Endodermal cell (in vitro differentiated cells): ENCODE data around the gene EML2. TPM values are rescaled to one million over a fixed set of nuclear protein-coding genes. Genes with fewer than 3 reads are reported as not detected.

ENCODE experiments used
- DNase-seq: peaks from one replicate; pipeline ENCODE4 v3.0.0-alpha.2; 2017
- H3K27ac ChIP-seq: 2 replicates; pipeline ENCODE4 v1.5.1; 2013; ENCODE audit warnings: mild to moderate bottlenecking, low read depth, low read length, moderate library complexity
- H3K27me3 ChIP-seq: 2 replicates; pipeline ENCODE4 v1.6.1; 2013; ENCODE audit warnings: mild to moderate bottlenecking, low read length, moderate library complexity; ENCODE audit not compliant: insufficient read depth, control insufficient read depth, poor library complexity, severe bottlenecking
- H3K36me3 ChIP-seq: 2 replicates; pipeline ENCODE4 v1.7.0; 2013; ENCODE audit warnings: mild to moderate bottlenecking, low read length, moderate library complexity; ENCODE audit not compliant: control insufficient read depth, insufficient read depth
- H3K4me1 ChIP-seq: one replicate; pipeline ENCODE4 v1.7.0; 2013; ENCODE audit warnings: low read length; ENCODE audit not compliant: control insufficient read depth, insufficient read depth
- H3K4me3 ChIP-seq: 2 replicates; pipeline ENCODE4 v1.5.1; 2013; ENCODE audit warnings: mild to moderate bottlenecking, low read length, moderate library complexity
- H3K9ac ChIP-seq: 2 replicates; pipeline ENCODE4 v1.6.1; 2013; ENCODE audit warnings: mild to moderate bottlenecking, low read length, moderate library complexity; ENCODE audit not compliant: poor library complexity, severe bottlenecking; ENCODE audit errors: extremely low read depth
- H3K9me3 ChIP-seq: 2 replicates; pipeline ENCODE4 v1.6.1; 2013; ENCODE audit warnings: mild to moderate bottlenecking, low read length, moderate library complexity; ENCODE audit not compliant: control insufficient read depth
- H3K27ac Mint-ChIP-seq: 2 replicates; pipeline ENCODE4 v1.8.0; 2020; ENCODE audit warnings: mixed read lengths
- H3K27me3 Mint-ChIP-seq: 2 replicates; pipeline ENCODE4 v1.8.0; 2021; ENCODE audit warnings: mild to moderate bottlenecking, mixed read lengths; ENCODE audit not compliant: insufficient read depth
- H3K36me3 Mint-ChIP-seq: 2 replicates; pipeline ENCODE4 v1.8.0; 2020; ENCODE audit warnings: low read depth, mixed read lengths
- H3K4me1 Mint-ChIP-seq: 2 replicates; pipeline ENCODE4 v1.8.0; 2020; ENCODE audit warnings: mixed read lengths
- H3K4me3 Mint-ChIP-seq: 2 replicates; pipeline ENCODE4 v1.8.0; 2020; ENCODE audit warnings: mild to moderate bottlenecking, moderate library complexity, mixed read lengths
- H3K9me3 Mint-ChIP-seq: 2 replicates; pipeline ENCODE4 v1.8.0; 2020; ENCODE audit warnings: mild to moderate bottlenecking, mixed read lengths
- CTCF ChIP-seq: fragments of 200-600 bp; sonication (generic); conservative IDR thresholded peaks from 2 replicates; pipeline ENCODE4 v1.5.0; 2021; ENCODE audit warnings: antibody characterized with exemption, mild to moderate bottlenecking
- WGBS, 2 experiments: methylation state at CpG; one replicate each; pipeline versions ENCODE4 v1.1.5 to v1.1.7; 2013; ENCODE audit warnings: missing lambda C conversion rate in 2 of 2, mixed read lengths in 1 of 2; ENCODE audit not compliant: insufficient coverage in 1 of 2, insufficient read length in 1 of 2; 5-methylcytosine and 5-hydroxymethylcytosine counted together
- microRNA-seq: library from miRNA; unstranded; fragments of <30 nt; microRNA quantifications from one replicate; pipeline ENCODE4 v1.2.0, GENCODE V29; 2020; ENCODE audit warnings: borderline microRNAs expressed
- total RNA-seq, 2 donors: library from RNA; stranded (reverse); fragmentation: NEBNext Ultra II Directional in 1 of 2; extraction: Animal tissue kit (Norgen Biotek cat#: 25700) in 1 of 2; gene quantifications; 2 replicates in 1 of 2; 3 replicates in 1 of 2; pipeline ENCODE4 v1.2.1, GENCODE V29; 2021

Gene EML2
- total RNA-seq, 2 donors from 2014 or later, result 42.9 to 79.3 TPM

GRCh38 chr19:45560686-45561085 is 78.5 kb downstream of the EML2 start:
- H3K4me3 Mint-ChIP-seq, result no peak overlapping the region
- H3K36me3 Mint-ChIP-seq, result peaks cover 6% of the 10 kb centered on the region
- peaks cover 6% of the 10 kb centered on the region for H3K4me1 Mint-ChIP-seq
- no peaks in the 10 kb centered on the region for H3K27me3 ChIP-seq
- H3K4me3 ChIP-seq, result no peak overlapping the region
- H3K27ac Mint-ChIP-seq, result no peak overlapping the region
- H3K4me1 ChIP-seq, result no peaks in the 10 kb centered on the region
- WGBS, 2 experiments, result 85 to 95% methylated on average over 2 to 10 of the region's 11 CpGs
- TF ChIP-seq CTCF, result no peak
- H3K27me3 Mint-ChIP-seq, result no peaks in the 10 kb centered on the region
- no peak overlapping the region for H3K9ac ChIP-seq
- no peaks in the 10 kb centered on the region for H3K36me3 ChIP-seq
- H3K27ac ChIP-seq, result no peak overlapping the region
- no peak for DNase-seq
- no peaks in the 10 kb centered on the region for H3K9me3 Mint-ChIP-seq
- no peaks in the 10 kb centered on the region for H3K9me3 ChIP-seq

- no peaks in the 10 kb centered on the region for H3K27me3 Mint-ChIP-seq
- Histone ChIP-seq H3K27ac (no peak overlapping the region), H3K4me1 (no peaks in the 10 kb centered on the region), H3K36me3 (no peaks in the 10 kb centered on the region), H3K9me3 (no peaks in the 10 kb centered on the region), H3K9ac (no peak overlapping the region), H3K27me3 (no peaks in the 10 kb centered on the region), H3K4me3 (no peak overlapping the region)
- no peaks in the 10 kb centered on the region for H3K9me3 Mint-ChIP-seq
- TF ChIP-seq CTCF, result no peak
- H3K4me1 Mint-ChIP-seq, result peaks cover 6% of the 10 kb centered on the region
- H3K27ac Mint-ChIP-seq, result no peak overlapping the region
- WGBS, 2 experiments, result 96% methylated on average over 4 to 5 of the region's 5 CpGs
- DNase-seq, result no peak
- no peak overlapping the region for H3K4me3 Mint-ChIP-seq
- peaks cover 6% of the 10 kb centered on the region for H3K36me3 Mint-ChIP-seq
Measured at GRCh38 chr19:45560038-45560437, 79.2 kb downstream of the EML2 start.

Small RNAs within 50 kb of the gene (microRNA-seq; reads per million reads assigned to microRNA genes)
- gene MIR330 (31.6 reads per million, percentile 61 among the genes with 10 or more reads in this experiment), gene MIR642A (not detected), gene MIR642B (not detected)

Other genes starting within 250 kb of the EML2 start
- 10 to 100 TPM; 17.9 to 26.4 TPM for gene PPP1R13L, start 234.3 kb downstream of the EML2 start, total RNA-seq
- gene POLR1G, start 232.8 kb downstream of the EML2 start, total RNA-seq, result 10 to 100 TPM; 13.2 to 16.0 TPM
- 10 to 100 TPM; 53.5 to 63.6 TPM for gene ERCC1, start 215.5 kb downstream of the EML2 start, total RNA-seq
- gene FOSB, start 171.4 kb downstream of the EML2 start, total RNA-seq, result 1 to 10 TPM; 1.6 to 3.0 TPM
- 10 to 100 TPM; 15.7 to 18.5 TPM for gene RTN2, start 142.3 kb downstream of the EML2 start, total RNA-seq
- 1 to 10 TPM; 3.2 to 3.5 TPM for gene PPM1N, start 141.0 kb downstream of the EML2 start, total RNA-seq
- gene VASP, start 131.9 kb downstream of the EML2 start, total RNA-seq, result 100 to 1,000 TPM; 134 to 144 TPM
- 10 to 100 TPM; 12.9 to 15.4 TPM for gene OPA3, start 54.6 kb downstream of the EML2 start, total RNA-seq
- not detected for gene GPR4, start 37.2 kb downstream of the EML2 start, total RNA-seq
- gene GIPR, start 28.8 kb upstream of the EML2 start, total RNA-seq, result 10 to 100 TPM; 10.8 to 14.6 TPM
- 100 to 1,000 TPM; 644 to 654 TPM for gene SNRPD2, start 52.6 kb upstream of the EML2 start, total RNA-seq
- gene QPCTL, start 53.3 kb upstream of the EML2 start, total RNA-seq, result 10 to 100 TPM; 11.0 to 15.9 TPM
- 10 to 100 TPM; 36.5 to 42.8 TPM for gene FBXO46, start 91.5 kb upstream of the EML2 start, total RNA-seq
- gene MEIOSIN, start 94.0 kb upstream of the EML2 start, total RNA-seq, result not detected
- gene SIX5, start 129.9 kb upstream of the EML2 start, total RNA-seq, result 10 to 100 TPM; 41.6 to 46.4 TPM
- gene DMPK, start 143.1 kb upstream of the EML2 start, total RNA-seq, result 10 to 100 TPM; 58.8 to 75.9 TPM
- 10 to 100 TPM; 86.4 to 86.9 TPM for gene DMWD, start 153.4 kb upstream of the EML2 start, total RNA-seq
- gene RSPH6A, start 175.9 kb upstream of the EML2 start, total RNA-seq, result under 1 TPM; 0.53 TPM
- gene SYMPK, start 223.8 kb upstream of the EML2 start, total RNA-seq, result 100 to 1,000 TPM; 104 to 119 TPM
- gene FOXA3, start 224.9 kb upstream of the EML2 start, total RNA-seq, result 10 to 100 TPM; 54.2 to 58.1 TPM
- 10 to 100 TPM; 23.8 to 30.3 TPM for gene IRF2BP1, start 246.7 kb upstream of the EML2 start, total RNA-seq